Memory B cell (primary cell): Measurements from ENCODE around the gene GRM7.

Experiments
- ATAC-seq: fragments of 150-1000 bp; cut with Tn5 transposase; 2 replicates; pipeline ENCODE4 v1.10.0; 2021; ENCODE audit warnings: low read depth, mild to moderate bottlenecking, moderate library complexity
- DNase-seq, 2 donors: peaks; one replicate each; pipeline ENCODE4 v3.0.0; 2022; ENCODE audit warnings: low spot score in 2 of 2
- H3K27ac Mint-ChIP-seq: one replicate; pipeline ENCODE4 v1.8.0; 2022; ENCODE audit warnings: mild to moderate bottlenecking, moderate library complexity, mixed read lengths
- H3K27me3 Mint-ChIP-seq: one replicate; pipeline ENCODE4 v1.8.0; 2022; ENCODE audit warnings: mixed read lengths
- H3K36me3 Mint-ChIP-seq: one replicate; pipeline ENCODE4 v1.8.0; 2022; ENCODE audit warnings: mild to moderate bottlenecking, mixed read lengths
- H3K4me1 Mint-ChIP-seq: one replicate; pipeline ENCODE4 v1.8.0; 2022; ENCODE audit warnings: mixed read lengths
- H3K4me3 Mint-ChIP-seq: one replicate; pipeline ENCODE4 v1.8.0; 2022; ENCODE audit warnings: mild to moderate bottlenecking, moderate library complexity, mixed read lengths
- H3K9me3 Mint-ChIP-seq: one replicate; pipeline ENCODE4 v1.8.0; 2022; ENCODE audit warnings: mixed read lengths

Gene GRM7

GRCh38 chr3:7371693-7372572 is 511.0 kb downstream of the GRM7 start:
- DNase-seq (no peak), ATAC-seq (no peak)
- Mint-ChIP-seq H3K36me3 (no peaks in the 10 kb centered on the region), H3K27me3 (no peaks in the 10 kb centered on the region), H3K9me3 (no peaks in the 10 kb centered on the region), H3K4me1 (no peaks in the 10 kb centered on the region), H3K27ac (no peak overlapping the region), H3K4me3 (no peak overlapping the region)

GRCh38 chr3:7377103-7377502 is 516.2 kb downstream of the GRM7 start:
- H3K27ac Mint-ChIP-seq, result no peak overlapping the region
- ATAC-seq, result no peak
- H3K36me3 Mint-ChIP-seq, result no peaks in the 10 kb centered on the region
- H3K4me1 Mint-ChIP-seq, result no peaks in the 10 kb centered on the region
- no peak for DNase-seq
- H3K4me3 Mint-ChIP-seq, result no peak overlapping the region
- H3K9me3 Mint-ChIP-seq, result no peaks in the 10 kb centered on the region
- H3K27me3 Mint-ChIP-seq, result no peaks in the 10 kb centered on the region

- H3K36me3 Mint-ChIP-seq, result no peaks in the 10 kb centered on the region
- no peak overlapping the region for H3K4me3 Mint-ChIP-seq
- DNase-seq (no peak), ATAC-seq (no peak)
- no peaks in the 10 kb centered on the region for H3K27me3 Mint-ChIP-seq
- no peak overlapping the region for H3K27ac Mint-ChIP-seq
- no peaks in the 10 kb centered on the region for H3K4me1 Mint-ChIP-seq
- no peaks in the 10 kb centered on the region for H3K9me3 Mint-ChIP-seq
Measured at GRCh38 chr3:7381741-7382140, 520.8 kb downstream of the GRM7 start.

GRCh38 chr3:7382293-7383010 is 521.5 kb downstream of the GRM7 start:
- Mint-ChIP-seq H3K4me3 (no peak overlapping the region), H3K36me3 (no peaks in the 10 kb centered on the region), H3K27me3 (no peaks in the 10 kb centered on the region), H3K27ac (no peak overlapping the region), H3K9me3 (no peaks in the 10 kb centered on the region), H3K4me1 (no peaks in the 10 kb centered on the region)
- ATAC-seq, result no peak
- DNase-seq, result no peak

GRCh38 chr3:7385635-7386034 is 524.7 kb downstream of the GRM7 start:
- H3K36me3 Mint-ChIP-seq, result no peaks in the 10 kb centered on the region
- no peaks in the 10 kb centered on the region for H3K4me1 Mint-ChIP-seq
- H3K4me3 Mint-ChIP-seq, result no peak overlapping the region
- no peaks in the 10 kb centered on the region for H3K9me3 Mint-ChIP-seq
- H3K27me3 Mint-ChIP-seq, result no peaks in the 10 kb centered on the region
- ATAC-seq (no peak), DNase-seq (no peak)
- H3K27ac Mint-ChIP-seq, result no peak overlapping the region

GRCh38 chr3:7388026-7388425 is 527.1 kb downstream of the GRM7 start:
- no peak overlapping the region for H3K4me3 Mint-ChIP-seq
- no peaks in the 10 kb centered on the region for H3K36me3 Mint-ChIP-seq
- DNase-seq (no peak), ATAC-seq (no peak)
- no peaks in the 10 kb centered on the region for H3K27me3 Mint-ChIP-seq
- H3K27ac Mint-ChIP-seq, result no peak overlapping the region
- H3K9me3 Mint-ChIP-seq, result no peaks in the 10 kb centered on the region
- no peaks in the 10 kb centered on the region for H3K4me1 Mint-ChIP-seq

- H3K27me3 Mint-ChIP-seq, result no peaks in the 10 kb centered on the region
Measured at GRCh38 chr3:7392206-7392605, 531.3 kb downstream of the GRM7 start.

GRCh38 chr3:7393944-7394605 is 533.2 kb downstream of the GRM7 start:
- ATAC-seq (no peak), DNase-seq (no peak)
- Mint-ChIP-seq H3K4me1 (no peaks in the 10 kb centered on the region), H3K36me3 (no peaks in the 10 kb centered on the region), H3K27me3 (no peaks in the 10 kb centered on the region), H3K9me3 (no peaks in the 10 kb centered on the region), H3K4me3 (no peak overlapping the region), H3K27ac (no peak overlapping the region)

More at GRCh38 chr3:7392206-7392605, 531.3 kb downstream of the GRM7 start:
- Mint-ChIP-seq H3K27ac (no peak overlapping the region), H3K36me3 (no peaks in the 10 kb centered on the region), H3K9me3 (no peaks in the 10 kb centered on the region), H3K4me3 (no peak overlapping the region), H3K4me1 (no peaks in the 10 kb centered on the region)
- no peak for ATAC-seq
- no peak for DNase-seq

- Mint-ChIP-seq H3K9me3 (no peaks in the 10 kb centered on the region), H3K4me3 (no peak overlapping the region), H3K27me3 (no peaks in the 10 kb centered on the region), H3K27ac (no peak overlapping the region), H3K4me1 (no peaks in the 10 kb centered on the region), H3K36me3 (no peaks in the 10 kb centered on the region)
- ATAC-seq (no peak), DNase-seq (no peak)
Measured at GRCh38 chr3:7396534-7396933, 535.6 kb downstream of the GRM7 start.

- Mint-ChIP-seq H3K9me3 (no peaks in the 10 kb centered on the region), H3K36me3 (no peaks in the 10 kb centered on the region), H3K4me1 (no peaks in the 10 kb centered on the region), H3K27me3 (no peaks in the 10 kb centered on the region), H3K4me3 (no peak overlapping the region), H3K27ac (no peak overlapping the region)
- DNase-seq, result no peak
- no peak for ATAC-seq
Measured at GRCh38 chr3:7397097-7397496, 536.2 kb downstream of the GRM7 start.

- H3K4me1 Mint-ChIP-seq, result no peaks in the 10 kb centered on the region
- H3K4me3 Mint-ChIP-seq, result no peak overlapping the region
- H3K9me3 Mint-ChIP-seq, result no peaks in the 10 kb centered on the region
- no peaks in the 10 kb centered on the region for H3K27me3 Mint-ChIP-seq
- no peak overlapping the region for H3K27ac Mint-ChIP-seq
- no peaks in the 10 kb centered on the region for H3K36me3 Mint-ChIP-seq
- DNase-seq, result no peak
- ATAC-seq, result no peak
Measured at GRCh38 chr3:7400360-7400759, 539.4 kb downstream of the GRM7 start.

- Mint-ChIP-seq H3K27me3 (no peaks in the 10 kb centered on the region), H3K36me3 (no peaks in the 10 kb centered on the region), H3K9me3 (no peaks in the 10 kb centered on the region), H3K4me3 (no peak overlapping the region), H3K4me1 (no peaks in the 10 kb centered on the region), H3K27ac (no peak overlapping the region)
- ATAC-seq (no peak), DNase-seq (no peak)
Measured at GRCh38 chr3:7401418-7401817, 540.5 kb downstream of the GRM7 start.

GRCh38 chr3:7407107-7407506 is 546.2 kb downstream of the GRM7 start:
- no peaks in the 10 kb centered on the region for H3K36me3 Mint-ChIP-seq
- no peaks in the 10 kb centered on the region for H3K4me1 Mint-ChIP-seq
- H3K9me3 Mint-ChIP-seq, result peaks cover 2% of the 10 kb centered on the region
- no peak overlapping the region for H3K4me3 Mint-ChIP-seq
- no peaks in the 10 kb centered on the region for H3K27me3 Mint-ChIP-seq
- DNase-seq (no peak), ATAC-seq (no peak)
- no peak overlapping the region for H3K27ac Mint-ChIP-seq

GRCh38 chr3:7410782-7411181 is 549.9 kb downstream of the GRM7 start:
- Mint-ChIP-seq H3K4me1 (no peaks in the 10 kb centered on the region), H3K27me3 (no peaks in the 10 kb centered on the region), H3K9me3 (peaks cover 2% of the 10 kb centered on the region), H3K27ac (no peak overlapping the region), H3K4me3 (no peak overlapping the region), H3K36me3 (no peaks in the 10 kb centered on the region)
- DNase-seq (no peak), ATAC-seq (no peak)
